ENCODE data around the gene TYW1.
"Not testable (repeated sequence)": the region's sequence is repeated elsewhere in the genome, so short reads cannot be mapped to it uniquely, and the experiment has no call there.

TYW1 gene

GRCh38 chr7:66995050-66995776 is 1.4 kb upstream of the TYW1 start, which contains the start of gene SBDS:
SBDS (minus strand) TSS chr7:66995586; CDS start chr7:66995417, 169 bp downstream.
- DNase-seq = peak; percentile 98 to 100

- peak; percentile 15 to 21 for DNase-seq
Observed at GRCh38 chr7:67000601-67001258, 4.1 kb downstream of the TYW1 start.

GRCh38 chr7:67004145-67004544 is 7.5 kb downstream of the TYW1 start:
- not testable (repeated sequence) for DNase-seq

- DNase-seq = peak in 1 of 2 experiments; percentile 28
Observed at GRCh38 chr7:67006965-67007364, 10.3 kb downstream of the TYW1 start.

GRCh38 chr7:67008260-67008659 is 11.6 kb downstream of the TYW1 start:
- no peak for DNase-seq

GRCh38 chr7:67009677-67010076 is 13.0 kb downstream of the TYW1 start:
- not testable (repeated sequence) for DNase-seq

- not testable (repeated sequence) for DNase-seq
Observed at GRCh38 chr7:67014076-67014622, 17.5 kb downstream of the TYW1 start.

- DNase-seq = not testable (repeated sequence)
Observed at GRCh38 chr7:67017971-67018370, 21.3 kb downstream of the TYW1 start.

- no peak for DNase-seq
Observed at GRCh38 chr7:67018940-67019339, 22.3 kb downstream of the TYW1 start.

GRCh38 chr7:67019562-67020390 is 23.1 kb downstream of the TYW1 start:
- peak; percentile 51 to 82 for DNase-seq

GRCh38 chr7:67021260-67021659 is 24.6 kb downstream of the TYW1 start:
- no peak for DNase-seq

GRCh38 chr7:67022511-67022910 is 25.9 kb downstream of the TYW1 start:
- no peak for DNase-seq

- not testable (repeated sequence) for DNase-seq
Observed at GRCh38 chr7:67025459-67025858, 28.8 kb downstream of the TYW1 start.

- not testable (repeated sequence) for DNase-seq
Observed at GRCh38 chr7:67031685-67032084, 35.1 kb downstream of the TYW1 start.

- DNase-seq = no peak
Observed at GRCh38 chr7:67033251-67033650, 36.6 kb downstream of the TYW1 start.

GRCh38 chr7:67036432-67037395 is 40.1 kb downstream of the TYW1 start:
- peak; percentile 75 to 88 for DNase-seq

GRCh38 chr7:67040832-67041231 is 44.2 kb downstream of the TYW1 start:
- not testable (repeated sequence) for DNase-seq

- DNase-seq = peak in 1 of 2 experiments; percentile 48
Observed at GRCh38 chr7:67042781-67043558, 46.3 kb downstream of the TYW1 start.

GRCh38 chr7:67043559-67043930 is 46.9 kb downstream of the TYW1 start:
- DNase-seq = not testable (repeated sequence)

- DNase-seq = no peak
Observed at GRCh38 chr7:67045496-67045995, 48.9 kb downstream of the TYW1 start.

GRCh38 chr7:67046819-67047218 is 50.2 kb downstream of the TYW1 start:
- DNase-seq = not testable (repeated sequence)
